Upper lobe of left lung (tissue), 6 donors: ENCODE data around the gene MYO5B. TPM values are rescaled to one million over a fixed set of nuclear protein-coding genes. Genes with fewer than 3 reads are reported as not detected.
"Not testable (repeated sequence)": the region's sequence is repeated elsewhere in the genome, so short reads cannot be mapped to it uniquely, and the experiment has no call there.

Source experiments
- ATAC-seq, 2 donors: fragments of 200-7000 bp; cut with Tn5 transposase; one replicate each; pipeline ENCODE4 v1.9.1; 2022; ENCODE audit warnings: mild to moderate bottlenecking in 2 of 2, moderate library complexity in 2 of 2; ENCODE audit not compliant: low FRiP score in 2 of 2
- DNase-seq, 2 donors: peaks; one replicate each; pipeline ENCODE4 v3.0.0-alpha.2; 2019 to 2020
- H3K27ac ChIP-seq, 4 donors: fragments of 200-600 bp; sonication (generic); one replicate each; pipeline ENCODE4 v1.5.1; 2016 to 2019
- H3K27me3 ChIP-seq, 4 donors: fragments of 200-600 bp; sonication (generic); one replicate each; pipeline ENCODE4 v1.5.1; 2017 to 2019
- H3K36me3 ChIP-seq, 4 donors: fragments of 200-600 bp; sonication (generic); one replicate each; pipeline ENCODE4 v1.5.1; 2016 to 2019
- H3K4me1 ChIP-seq, 4 donors: fragments of 200-600 bp; sonication (generic); one replicate each; pipeline ENCODE4 v1.5.1; 2018 to 2019
- H3K4me3 ChIP-seq, 4 donors: fragments of 200-600 bp; sonication (generic); one replicate each; pipeline ENCODE4 v1.5.1; 2017 to 2019; ENCODE audit warnings: mild to moderate bottlenecking in 2 of 4, moderate library complexity in 1 of 4
- H3K9me3 ChIP-seq, 4 donors: fragments of 200-600 bp; sonication (generic); one replicate each; pipeline ENCODE4 v1.5.1; 2018 to 2019
- EP300 ChIP-seq, 4 donors: sonication (generic); formaldehyde crosslinking; IDR thresholded peaks; one replicate each; pipeline ENCODE4 v1.5.1; 2017; ENCODE audit warnings: antibody characterized with exemption in 4 of 4, control low read depth in 2 of 4
- POLR2A ChIP-seq, 4 donors: fragments of 450-650 bp; IDR thresholded peaks; one replicate each; pipeline ENCODE4 v1.5.1; 2016 to 2017; ENCODE audit warnings: antibody characterized with exemption in 4 of 4, mild to moderate bottlenecking in 2 of 4
- POLR2AphosphoS5 ChIP-seq, 2 donors: sonication (generic); formaldehyde crosslinking; IDR thresholded peaks; one replicate each; pipeline ENCODE4 v1.5.1; 2017; ENCODE audit warnings: antibody characterized with exemption in 2 of 2
- WGBS, 2 donors: methylation state at CpG; one replicate each; pipeline ENCODE4 v1.1.5; 2017 to 2018; 5-methylcytosine and 5-hydroxymethylcytosine counted together
- total RNA-seq, 6 donors: library from RNA; depleted of rRNA in 4 of 6; stranded (reverse); fragments of >200 nt in 4 of 6; gene quantifications; one replicate each; pipeline versions ENCODE4 v1.1.0 to v1.2.1, GENCODE V29; 2016 to 2021
- TF ChIP-seq, protein P1 (sequence below), 6 experiments: fragments of 450-650 bp in 4 of 6; fragments of 200-600 bp in 2 of 6; sonication (generic) in 2 of 6; IDR thresholded peaks; one replicate each; pipeline ENCODE4 v1.5.1; 2016 to 2019; ENCODE audit warnings: antibody characterized with exemption in 6 of 6
- donor health status: DM: no; HTN: no; CAD: no; lungs with moderate emphysema.
- donor health status: DM: no; HTN: yes; CAD: no; lungs with severe emphysema.

MYO5B gene
- total RNA-seq, 6 donors from 2014 or later: 25.4 to 95.2 (median 49.6) TPM

DNA sequence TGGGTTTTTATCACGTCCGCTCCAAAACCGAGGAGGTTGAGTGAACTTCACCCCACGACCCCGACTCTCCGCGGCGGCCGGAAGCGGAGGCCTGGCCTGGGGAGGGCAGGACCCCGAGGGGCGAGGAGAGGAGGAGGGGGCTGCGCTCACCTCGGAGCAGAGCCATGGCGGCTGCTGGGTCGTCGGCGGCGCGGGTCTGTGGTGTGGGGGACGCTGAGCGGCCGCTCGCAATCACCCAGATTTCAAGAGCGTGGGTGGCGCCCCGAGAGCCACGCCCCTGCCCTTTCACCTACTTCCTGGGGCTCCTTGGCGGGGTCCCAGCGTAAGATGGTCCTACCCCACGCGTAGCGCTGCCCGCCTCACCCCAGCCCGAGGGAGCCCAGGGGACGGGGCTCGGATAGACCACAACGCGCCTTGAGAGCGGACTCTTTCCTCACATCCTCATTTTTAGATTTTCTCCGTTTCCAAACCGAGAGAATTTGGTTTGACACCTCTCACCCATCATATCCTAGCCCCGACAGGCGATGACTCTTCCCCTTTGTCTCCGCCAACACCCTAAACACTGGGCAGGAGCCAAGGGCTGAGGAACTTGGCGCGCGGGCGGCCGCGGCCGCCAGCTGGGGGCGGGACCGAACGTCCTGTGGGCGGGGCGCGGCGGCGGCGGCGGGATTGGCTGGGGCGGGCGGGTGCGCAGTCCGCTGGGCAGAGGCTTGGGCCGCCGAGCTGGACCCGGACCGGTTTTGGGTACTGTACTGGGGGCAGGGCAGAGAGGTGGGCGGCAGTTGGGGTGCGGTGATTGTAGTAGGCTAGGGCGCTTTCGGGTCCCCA, 381.4 kb downstream of the MYO5B start, which contains the start of gene ACAA2:
Gene ACAA2, minus strand, starts transcription at position 215 of the 828 bp plus-strand sequence. Its CDS starts 49 bp downstream, at position 166.
- peaks cover 13 to 27% (median 22%) of the 10 kb centered on the region in 4 donors for H3K4me1 ChIP-seq
- DNase-seq (peak; percentile 87 to 98), ATAC-seq (peak; percentile 95 to 97)
- TF ChIP-seq, protein P1, sequence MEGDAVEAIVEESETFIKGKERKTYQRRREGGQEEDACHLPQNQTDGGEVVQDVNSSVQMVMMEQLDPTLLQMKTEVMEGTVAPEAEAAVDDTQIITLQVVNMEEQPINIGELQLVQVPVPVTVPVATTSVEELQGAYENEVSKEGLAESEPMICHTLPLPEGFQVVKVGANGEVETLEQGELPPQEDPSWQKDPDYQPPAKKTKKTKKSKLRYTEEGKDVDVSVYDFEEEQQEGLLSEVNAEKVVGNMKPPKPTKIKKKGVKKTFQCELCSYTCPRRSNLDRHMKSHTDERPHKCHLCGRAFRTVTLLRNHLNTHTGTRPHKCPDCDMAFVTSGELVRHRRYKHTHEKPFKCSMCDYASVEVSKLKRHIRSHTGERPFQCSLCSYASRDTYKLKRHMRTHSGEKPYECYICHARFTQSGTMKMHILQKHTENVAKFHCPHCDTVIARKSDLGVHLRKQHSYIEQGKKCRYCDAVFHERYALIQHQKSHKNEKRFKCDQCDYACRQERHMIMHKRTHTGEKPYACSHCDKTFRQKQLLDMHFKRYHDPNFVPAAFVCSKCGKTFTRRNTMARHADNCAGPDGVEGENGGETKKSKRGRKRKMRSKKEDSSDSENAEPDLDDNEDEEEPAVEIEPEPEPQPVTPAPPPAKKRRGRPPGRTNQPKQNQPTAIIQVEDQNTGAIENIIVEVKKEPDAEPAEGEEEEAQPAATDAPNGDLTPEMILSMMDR (IDR thresholded peaks at IDR 0.05): peak in 2 of 6 experiments; percentile 3 to 13
- TF ChIP-seq POLR2AphosphoS5 (IDR thresholded peaks at IDR 0.05): peak; percentile 61 to 75
- no peak for TF ChIP-seq EP300 (IDR thresholded peaks at IDR 0.05)
- peak in 3 of 4 donors; percentile 12 to 75 (median 57) for TF ChIP-seq POLR2A (IDR thresholded peaks at IDR 0.05)
- H3K36me3 ChIP-seq: no peaks in the 10 kb centered on the region
- H3K27ac ChIP-seq: peak within 1 kb of the TSS; percentile 97 to 100 (median 97)
- peaks cover 0 to 8% (median 3%) of the 10 kb centered on the region in 4 donors for H3K9me3 ChIP-seq
- WGBS, 2 donors: 0% methylated on average over 30 to 34 of the region's 74 CpGs
- H3K4me3 ChIP-seq: peak within 1 kb of the TSS; percentile 55 to 85 (median 72)
- H3K27me3 ChIP-seq: no peaks in the 10 kb centered on the region

DNA sequence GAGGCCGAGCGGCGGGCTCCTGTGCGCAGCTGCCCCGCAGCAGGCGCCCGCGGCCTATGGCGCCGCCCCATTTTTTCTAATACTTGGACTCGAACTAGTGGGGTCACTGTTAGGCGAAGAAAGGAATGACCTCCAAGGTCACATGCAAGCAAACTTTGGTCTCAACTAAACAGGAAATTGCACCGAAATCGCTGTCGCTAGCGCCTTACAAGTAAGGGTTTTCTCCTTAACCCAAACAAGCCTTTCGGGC, 382.0 kb downstream of the MYO5B start:
- Histone ChIP-seq H3K27ac (peak overlapping the region; percentile 97 to 100 (median 97)), H3K9me3 (peaks cover 0 to 10% (median 3%) of the 10 kb centered on the region in 4 donors), H3K36me3 (no peaks in the 10 kb centered on the region), H3K4me1 (peaks cover 13 to 27% (median 22%) of the 10 kb centered on the region in 4 donors), H3K4me3 (peak overlapping the region; percentile 55 to 85 (median 72)), H3K27me3 (no peaks in the 10 kb centered on the region)
- 5 to 9% methylated on average over 3 to 17 of the region's 17 CpGs for WGBS, 2 donors
- TF ChIP-seq, protein P1 (IDR thresholded peaks at IDR 0.05): no peak
- ATAC-seq (peak; percentile 40 to 68), DNase-seq (peak; percentile 29 to 87)

DNA sequence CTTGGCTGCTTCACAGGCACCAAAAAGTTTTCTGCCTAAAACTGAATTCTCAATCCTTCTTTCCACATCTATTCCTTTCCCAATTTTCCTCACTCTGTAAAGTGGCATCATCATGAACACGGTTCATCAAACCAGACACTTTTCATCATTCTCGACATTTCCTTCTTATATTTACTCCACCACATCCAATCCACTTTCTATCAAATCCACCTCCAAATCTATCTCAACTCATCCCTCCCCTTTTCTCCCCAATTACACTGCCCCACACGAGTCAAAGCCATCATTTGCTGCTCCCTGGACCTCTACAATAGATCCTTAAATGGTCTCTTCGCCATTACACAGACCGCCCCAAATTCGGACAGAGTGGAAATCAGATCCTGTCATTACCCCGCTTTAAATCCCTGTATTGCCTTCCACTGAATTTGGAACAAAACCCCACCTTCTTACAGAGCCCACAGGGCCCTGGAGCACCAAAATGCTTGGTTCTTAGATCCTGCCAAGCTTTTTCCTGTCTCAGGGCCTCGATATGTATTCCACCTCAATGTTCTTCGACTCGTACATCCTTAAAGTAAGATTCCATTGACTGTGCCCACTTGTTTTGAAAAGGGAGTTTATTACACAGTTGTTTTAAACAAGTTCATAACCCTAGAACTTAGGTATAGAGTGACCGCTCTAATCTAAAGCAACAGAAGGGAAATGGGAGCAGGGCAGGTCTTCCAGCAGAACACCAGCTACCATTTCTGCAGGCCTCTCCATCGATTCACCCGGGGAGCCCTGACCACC, 382.5 kb downstream of the MYO5B start:
- Histone ChIP-seq H3K4me1 (peaks cover 13 to 27% (median 22%) of the 10 kb centered on the region in 4 donors), H3K9me3 (peaks cover 0 to 10% (median 3%) of the 10 kb centered on the region in 4 donors), H3K36me3 (no peaks in the 10 kb centered on the region), H3K27ac (peak overlapping the region; percentile 97 to 100 (median 97)), H3K27me3 (no peaks in the 10 kb centered on the region), H3K4me3 (peak overlapping the region; percentile 55 to 85 (median 72))
- DNase-seq (no peak), ATAC-seq (no peak)
- TF ChIP-seq POLR2A (IDR thresholded peaks at IDR 0.05) (no peak), EP300 (IDR thresholded peaks at IDR 0.05) (no peak), POLR2AphosphoS5 (IDR thresholded peaks at IDR 0.05) (no peak)
- TF ChIP-seq, protein P1 (IDR thresholded peaks at IDR 0.05): no peak
- WGBS, 2 donors: 48 to 58% methylated on average over 13 of the region's 13 CpGs

DNA sequence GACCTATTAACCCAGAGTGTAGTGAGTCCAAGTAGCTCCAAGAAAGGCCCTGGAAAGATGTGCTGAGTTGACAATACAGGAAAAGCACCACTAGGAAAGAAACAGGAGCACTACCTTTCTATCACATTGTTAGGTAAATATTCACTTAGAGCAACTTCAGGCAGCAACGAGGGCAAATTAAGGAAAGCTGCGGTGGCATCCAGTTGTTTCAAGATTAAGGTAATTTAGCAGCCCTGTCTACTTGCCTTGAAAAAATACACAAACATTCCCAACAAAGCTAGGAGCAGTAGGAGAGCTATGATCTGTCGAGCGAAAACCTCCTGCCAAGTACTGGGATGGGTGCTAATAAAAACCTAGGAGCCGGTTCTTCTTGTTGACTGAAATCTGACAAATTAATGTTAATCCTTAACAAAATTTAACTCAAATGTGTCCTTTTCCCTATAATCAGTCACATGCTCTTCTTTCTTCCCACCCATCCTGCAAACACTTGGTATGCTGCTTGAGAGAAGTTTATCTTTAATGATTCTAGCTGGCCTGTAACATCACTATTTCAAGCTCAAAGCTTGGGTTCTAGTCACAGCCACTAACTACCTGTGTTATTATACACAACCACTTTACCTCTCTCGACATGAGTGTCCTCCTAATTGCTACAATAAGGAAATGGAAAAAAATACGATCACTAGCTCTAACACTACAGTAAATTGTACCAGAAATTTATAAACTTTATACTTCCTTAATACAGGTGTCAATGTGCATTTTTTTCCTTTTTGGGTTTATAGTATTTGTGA, 383.6 kb downstream of the MYO5B start:
- Histone ChIP-seq H3K4me1 (peaks cover 13 to 27% (median 22%) of the 10 kb centered on the region in 4 donors), H3K27ac (peak overlapping the region in 1 of 4 donors; percentile 97), H3K27me3 (no peaks in the 10 kb centered on the region), H3K36me3 (no peaks in the 10 kb centered on the region), H3K4me3 (no peak overlapping the region), H3K9me3 (peaks cover 0 to 10% (median 3%) of the 10 kb centered on the region in 4 donors)
- ATAC-seq: no peak
- TF ChIP-seq POLR2A (IDR thresholded peaks at IDR 0.05): no peak
- TF ChIP-seq, protein P1 (IDR thresholded peaks at IDR 0.05): no peak
- no peak for TF ChIP-seq EP300 (IDR thresholded peaks at IDR 0.05)
- TF ChIP-seq POLR2AphosphoS5 (IDR thresholded peaks at IDR 0.05): no peak
- DNase-seq: no peak
- WGBS, 2 donors: 64 to 67% methylated on average over 7 of the region's 7 CpGs

DNA sequence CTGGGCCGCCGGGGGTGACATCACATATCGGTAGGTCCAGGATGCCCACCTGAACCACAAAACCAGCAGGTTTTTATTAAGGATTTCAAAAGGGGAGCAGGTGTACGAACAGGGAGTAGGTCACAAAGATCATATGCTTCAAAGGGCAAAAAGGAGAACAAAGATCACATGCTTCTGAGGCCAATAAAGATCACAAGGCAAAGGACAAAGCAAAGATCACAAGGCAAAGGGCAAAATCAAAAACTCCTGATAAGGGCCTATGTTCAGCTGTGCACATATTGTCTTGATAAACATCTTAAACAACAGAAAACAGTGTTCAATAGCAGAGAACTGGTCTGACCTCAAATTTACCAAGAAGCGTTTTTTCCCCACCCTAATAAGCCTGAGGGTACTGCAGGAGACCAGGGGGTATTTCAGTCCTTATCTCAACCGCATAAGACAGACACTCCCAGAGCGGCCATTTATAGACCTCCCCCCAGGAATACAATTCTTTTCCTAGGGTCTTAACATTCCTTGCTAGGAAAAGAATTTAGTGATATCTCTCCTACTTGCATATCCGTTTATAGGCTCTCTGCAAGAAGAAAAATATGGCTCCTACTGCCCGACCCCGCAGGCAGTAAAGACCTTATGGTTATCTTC, 386.3 kb downstream of the MYO5B start:
- peaks cover 13 to 21% (median 17%) of the 10 kb centered on the region in 4 donors for H3K4me1 ChIP-seq
- not testable (repeated sequence) for H3K36me3 ChIP-seq, ATAC-seq, H3K9me3 ChIP-seq, DNase-seq, H3K27ac ChIP-seq, H3K27me3 ChIP-seq, H3K4me3 ChIP-seq
- 95 to 98% methylated on average over 10 of the region's 10 CpGs for WGBS, 2 donors
